ENCODE measurements around the gene GADD45B. TPM values are rescaled to one million over a fixed set of nuclear protein-coding genes. Genes with fewer than 3 reads are reported as not detected.

Gene GADD45B
- total and polyA plus RNA-seq, 4 experiments from 2014 or later, result 44.9 to 94.4 (median 88.3) TPM

GRCh38 chr19:2523630-2524311 lies 47.8 kb downstream of the GADD45B start:
- CTCF ChIA-PET (ENCODE audit: partially characterized antibody), result no interaction called here
- POLR2A ChIA-PET (ENCODE audit: partially characterized antibody), result interaction anchor here (1.7 kb wide), 1 partner anchor 47 kb away, joined by 3 read pairs; the partner anchor contains the start of gene GADD45B

GRCh38 chr19:2524361-2524839 lies 48.5 kb downstream of the GADD45B start:
- no peak overlapping the region for H3K4me3 Mint-ChIP-seq
- Histone ChIP-seq H3K27me3 (ENCODE audit: insufficient read depth, low read length) (no peaks in the 10 kb centered on the region), H3K9me3 (ENCODE audit: control insufficient read depth in 1 of 2, low read length in 2 of 2) (no peaks in the 10 kb centered on the region), H3K4me3 (ENCODE audit: low read length in 2 of 2) (no peak overlapping the region), H3K36me3 (ENCODE audit: insufficient read depth, low read length) (no peaks in the 10 kb centered on the region), H3K4me1 (ENCODE audit: insufficient read depth, low read length) (no peaks in the 10 kb centered on the region), H3K27ac (ENCODE audit: low read depth, low read length) (no peak overlapping the region)
- no peaks in the 10 kb centered on the region for H3K36me3 Mint-ChIP-seq
- no peak for DNase-seq
- no peaks in the 10 kb centered on the region for H3K4me1 Mint-ChIP-seq
- peak overlapping the region in 1 of 7 donors; percentile 64 for H3K27ac Mint-ChIP-seq
- H3K27me3 Mint-ChIP-seq, result no peaks in the 10 kb centered on the region
- peaks cover 0 to 1% (median 0%) of the 10 kb centered on the region in 8 donors for H3K9me3 Mint-ChIP-seq
- ChIA-PET CTCF (ENCODE audit: partially characterized antibody) (no interaction called here), POLR2A (ENCODE audit: partially characterized antibody) (interaction anchor here (1.7 kb wide), 1 partner anchor 48 kb away, joined by 3 read pairs; the partner anchor contains the start of gene GADD45B)
- intact Hi-C loops (cut with micrococcal nuclease), result no loop called here

More at GRCh38 chr19:2523630-2524311, 47.8 kb downstream of the GADD45B start:
- no peak overlapping the region for H3K27ac ChIP-seq (ENCODE audit: low read depth, low read length)
- H3K27me3 ChIP-seq (ENCODE audit: insufficient read depth, low read length), result no peaks in the 10 kb centered on the region
- Mint-ChIP-seq H3K4me3 (no peak overlapping the region), H3K9me3 (peaks cover 0 to 1% (median 0%) of the 10 kb centered on the region in 8 donors), H3K36me3 (no peaks in the 10 kb centered on the region), H3K27ac (no peak overlapping the region), H3K27me3 (no peaks in the 10 kb centered on the region), H3K4me1 (no peaks in the 10 kb centered on the region)
- no peaks in the 10 kb centered on the region for H3K36me3 ChIP-seq (ENCODE audit: insufficient read depth, low read length)
- no peaks in the 10 kb centered on the region for H3K9me3 ChIP-seq (ENCODE audit: control insufficient read depth in 1 of 2, low read length in 2 of 2)
- DNase-seq, result no peak
- H3K4me3 ChIP-seq (ENCODE audit: low read length in 2 of 2), result no peak overlapping the region
- intact Hi-C loops (cut with micrococcal nuclease), result no loop called here
- no peaks in the 10 kb centered on the region for H3K4me1 ChIP-seq (ENCODE audit: insufficient read depth, low read length)

DNA sequence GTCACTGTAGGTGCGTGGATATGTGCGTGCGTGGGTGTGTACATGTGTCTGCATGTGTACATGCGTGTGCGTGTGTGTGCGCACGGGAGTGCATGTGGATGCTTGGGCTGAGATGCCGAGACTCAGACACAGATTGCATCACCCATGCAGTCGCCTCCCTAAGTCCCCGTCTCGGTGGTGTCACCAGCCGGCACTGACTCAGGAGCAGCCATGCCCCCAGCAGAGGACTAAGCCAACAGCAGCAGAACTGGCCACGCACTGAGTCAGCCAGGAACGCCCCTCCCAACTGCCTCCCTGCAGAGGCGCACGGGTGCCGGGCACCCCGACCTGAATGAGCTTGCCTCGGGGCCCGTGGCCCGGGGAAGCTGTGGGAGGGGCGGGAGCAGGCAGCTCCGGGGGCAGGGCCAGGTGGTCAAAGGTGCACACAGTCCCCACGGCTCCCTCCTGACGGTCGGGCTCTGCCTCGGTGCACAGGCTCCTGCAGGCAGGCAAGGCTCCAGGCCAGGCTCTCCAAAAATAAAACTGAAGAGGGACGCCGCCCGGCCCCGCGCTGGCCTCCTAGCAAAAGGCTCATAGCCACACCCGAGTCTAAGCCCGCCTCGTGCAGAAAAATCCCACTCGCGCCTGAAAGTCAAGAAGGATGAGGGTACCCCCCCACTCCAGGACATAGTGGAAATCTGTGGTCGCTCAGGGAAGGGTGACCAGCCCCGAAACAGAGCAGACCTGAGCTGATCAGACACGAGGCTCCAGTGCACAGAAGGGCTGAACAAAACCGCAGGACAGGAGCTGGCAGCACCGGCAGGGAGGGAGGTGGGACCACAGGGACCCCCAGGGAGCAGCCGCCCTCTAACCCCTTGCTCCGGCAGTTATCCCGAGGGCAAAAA lies 49.2 kb downstream of the GADD45B start:
- Mint-ChIP-seq H3K4me1 (no peaks in the 10 kb centered on the region), H3K27ac (no peak overlapping the region), H3K36me3 (no peaks in the 10 kb centered on the region), H3K4me3 (no peak overlapping the region), H3K9me3 (peaks cover 0 to 1% (median 0%) of the 10 kb centered on the region in 8 donors), H3K27me3 (no peaks in the 10 kb centered on the region)
- Histone ChIP-seq H3K4me3 (ENCODE audit: low read length in 2 of 2) (no peak overlapping the region), H3K36me3 (ENCODE audit: insufficient read depth, low read length) (no peaks in the 10 kb centered on the region), H3K27ac (ENCODE audit: low read depth, low read length) (no peak overlapping the region), H3K27me3 (ENCODE audit: insufficient read depth, low read length) (no peaks in the 10 kb centered on the region), H3K4me1 (ENCODE audit: insufficient read depth, low read length) (no peaks in the 10 kb centered on the region), H3K9me3 (ENCODE audit: control insufficient read depth in 1 of 2, low read length in 2 of 2) (no peaks in the 10 kb centered on the region)
- no peak for DNase-seq
- CTCF ChIA-PET (ENCODE audit: partially characterized antibody), result no interaction called here
- intact Hi-C loops (cut with micrococcal nuclease), result no loop called here
- POLR2A ChIA-PET (ENCODE audit: partially characterized antibody), result no interaction called here

DNA sequence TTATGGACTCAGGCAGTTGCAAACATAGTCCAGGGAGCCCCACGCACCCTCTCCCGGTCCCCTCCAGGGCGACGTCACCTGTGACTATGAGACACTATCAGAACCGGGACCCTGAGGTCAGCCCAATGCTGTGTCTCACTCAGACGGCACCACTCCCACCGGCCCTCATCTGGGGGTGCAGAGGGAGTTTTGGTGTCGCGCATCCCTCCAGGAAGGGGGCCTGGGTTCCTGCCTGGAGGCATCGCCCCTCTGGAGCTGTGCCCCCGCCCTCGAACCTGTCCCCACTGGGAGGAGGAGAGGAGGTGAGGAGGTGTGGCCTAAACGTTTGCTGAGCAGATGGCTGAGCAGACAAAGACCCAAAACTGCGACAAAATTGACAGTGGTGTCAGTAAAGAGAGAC lies 51.2 kb downstream of the GADD45B start:
- CTCF ChIA-PET (ENCODE audit: partially characterized antibody), result no interaction called here
- H3K36me3 ChIP-seq (ENCODE audit: insufficient read depth, low read length), result no peaks in the 10 kb centered on the region
- H3K27me3 ChIP-seq (ENCODE audit: insufficient read depth, low read length), result no peaks in the 10 kb centered on the region
- no peaks in the 10 kb centered on the region for H3K9me3 ChIP-seq (ENCODE audit: control insufficient read depth in 1 of 2, low read length in 2 of 2)
- Mint-ChIP-seq H3K4me1 (peaks cover 0 to 2% (median 0%) of the 10 kb centered on the region in 4 donors), H3K27ac (no peak overlapping the region), H3K4me3 (no peak overlapping the region), H3K9me3 (peaks cover 0 to 2% (median 0%) of the 10 kb centered on the region in 8 donors), H3K36me3 (no peaks in the 10 kb centered on the region), H3K27me3 (no peaks in the 10 kb centered on the region)
- intact Hi-C loops (cut with micrococcal nuclease), result no loop called here
- no peak for DNase-seq
- H3K27ac ChIP-seq (ENCODE audit: low read depth, low read length), result no peak overlapping the region
- POLR2A ChIA-PET (ENCODE audit: partially characterized antibody), result no interaction called here
- H3K4me3 ChIP-seq (ENCODE audit: low read length in 2 of 2), result no peak overlapping the region
- H3K4me1 ChIP-seq (ENCODE audit: insufficient read depth, low read length), result no peaks in the 10 kb centered on the region

DNA sequence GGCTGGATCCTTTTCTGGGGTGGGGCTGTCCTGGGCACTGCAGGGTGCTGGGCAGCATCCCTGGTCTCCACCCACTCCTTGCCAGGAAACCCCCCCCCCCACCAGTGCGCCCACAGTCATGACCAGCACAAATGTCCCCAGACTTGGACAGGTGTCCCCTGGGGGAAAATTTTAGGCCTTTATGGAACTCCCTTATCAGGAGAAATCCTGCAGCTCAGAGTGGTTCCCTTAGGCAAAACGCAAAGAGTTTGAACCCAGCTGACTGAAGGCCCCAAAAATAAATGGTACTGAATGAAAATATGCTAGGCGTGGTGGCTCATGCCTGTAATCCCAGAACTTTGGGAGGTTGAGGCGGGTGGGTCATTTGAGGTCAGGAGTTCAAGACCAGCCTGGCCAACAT lies 51.8 kb downstream of the GADD45B start:
- CTCF ChIA-PET (ENCODE audit: partially characterized antibody), result no interaction called here

More for the DNA sequence above, 51.8 kb downstream of the GADD45B start:
- intact Hi-C loops (cut with micrococcal nuclease), result no loop called here
- Mint-ChIP-seq H3K9me3 (peaks cover 0 to 3% (median 0%) of the 10 kb centered on the region in 8 donors), H3K4me1 (peaks cover 0 to 5% (median 0%) of the 10 kb centered on the region in 4 donors), H3K27me3 (no peaks in the 10 kb centered on the region), H3K27ac (no peak overlapping the region), H3K4me3 (no peak overlapping the region), H3K36me3 (no peaks in the 10 kb centered on the region)
- Histone ChIP-seq H3K36me3 (ENCODE audit: insufficient read depth, low read length) (no peaks in the 10 kb centered on the region), H3K27me3 (ENCODE audit: insufficient read depth, low read length) (no peaks in the 10 kb centered on the region), H3K4me3 (ENCODE audit: low read length in 2 of 2) (no peak overlapping the region), H3K9me3 (ENCODE audit: control insufficient read depth in 1 of 2, low read length in 2 of 2) (no peaks in the 10 kb centered on the region), H3K4me1 (ENCODE audit: insufficient read depth, low read length) (no peaks in the 10 kb centered on the region), H3K27ac (ENCODE audit: low read depth, low read length) (no peak overlapping the region)
- POLR2A ChIA-PET (ENCODE audit: partially characterized antibody), result no interaction called here
- DNase-seq, result no peak

Small RNA genes within 50 kb of the gene (microRNA-seq; reads per million reads assigned to microRNA genes)
- gene MIR7108 (ENCODE audit: borderline microRNAs expressed, borderline number of aligned reads, borderline replicate concordance), result not detected

Other genes with a start within 250 kb of the GADD45B start
- gene PLEKHJ1, start 239.8 kb upstream of the GADD45B start, total RNA-seq, result 10 to 100 TPM; 64.9 to 65.3 TPM
- gene PLEKHJ1, start 239.8 kb upstream of the GADD45B start, polyA plus RNA-seq, result 100 to 1,000 TPM; 105 to 119 TPM
- 100 to 1,000 TPM; 140 to 141 TPM for gene SF3A2, start 239.3 kb upstream of the GADD45B start, total RNA-seq
- 10 to 100 TPM in 1 of 2 donors, 1 to 10 TPM in 1; 8.3 to 37.8 TPM for gene SF3A2, start 239.3 kb upstream of the GADD45B start, polyA plus RNA-seq
- 10 to 100 TPM in 1 of 2 experiments, 1 to 10 TPM in 1; 7.5 to 12.7 TPM for gene AMH, start 226.8 kb upstream of the GADD45B start, total RNA-seq
- gene AMH, start 226.8 kb upstream of the GADD45B start, polyA plus RNA-seq, result not detected
- gene JSRP1, start 219.7 kb upstream of the GADD45B start, total RNA-seq, result 1 to 10 TPM; 1.3 to 1.5 TPM
- 1 to 10 TPM; 1.1 to 1.7 TPM for gene JSRP1, start 219.7 kb upstream of the GADD45B start, polyA plus RNA-seq
- under 1 TPM in 1 of 2 experiments, not detected in 1; 0.11 TPM for gene PEAK3, start 194.0 kb upstream of the GADD45B start, total RNA-seq
- gene PEAK3, start 194.0 kb upstream of the GADD45B start, polyA plus RNA-seq, result under 1 TPM; 0.07 TPM
- gene LINGO3, start 168.0 kb upstream of the GADD45B start, total RNA-seq, result under 1 TPM; 0.73 to 0.75 TPM
- gene LINGO3, start 168.0 kb upstream of the GADD45B start, polyA plus RNA-seq, result 1 to 10 TPM in 1 of 2 donors, under 1 TPM in 1; 0.46 to 7.1 TPM
- 100 to 1,000 TPM; 107 to 108 TPM for gene LSM7, start 147.5 kb upstream of the GADD45B start, total RNA-seq
- gene LSM7, start 147.5 kb upstream of the GADD45B start, polyA plus RNA-seq, result 100 to 1,000 TPM; 165 to 171 TPM
- gene SPPL2B, start 147.4 kb upstream of the GADD45B start, total RNA-seq, result 10 to 100 TPM; 76.8 to 82.8 TPM
- 1 to 10 TPM; 6.2 to 9.4 TPM for gene SPPL2B, start 147.4 kb upstream of the GADD45B start, polyA plus RNA-seq
- not detected for gene TMPRSS9, start 115.9 kb upstream of the GADD45B start, total RNA-seq
- gene TMPRSS9, start 115.9 kb upstream of the GADD45B start, polyA plus RNA-seq, result not detected
- gene TIMM13, start 48.5 kb upstream of the GADD45B start, total RNA-seq, result 10 to 100 TPM; 30.6 to 31.6 TPM
- 10 to 100 TPM; 65.9 to 76.4 TPM for gene TIMM13, start 48.5 kb upstream of the GADD45B start, polyA plus RNA-seq
- gene LMNB2, start 19.2 kb upstream of the GADD45B start, total RNA-seq, result 10 to 100 TPM; 19.8 to 19.9 TPM
- 10 to 100 TPM in 1 of 2 donors, 1 to 10 TPM in 1; 3.8 to 10.8 TPM for gene LMNB2, start 19.2 kb upstream of the GADD45B start, polyA plus RNA-seq
- 1 to 10 TPM; 4.1 to 4.2 TPM for gene GNG7, start 226.6 kb downstream of the GADD45B start, total RNA-seq
- gene GNG7, start 226.6 kb downstream of the GADD45B start, polyA plus RNA-seq, result 1 to 10 TPM; 1.9 to 2.2 TPM
- not detected for gene DIRAS1, start 245.2 kb downstream of the GADD45B start, total RNA-seq
- gene DIRAS1, start 245.2 kb downstream of the GADD45B start, polyA plus RNA-seq, result not detected

Measured in CD4-positive, alpha-beta memory T cell (primary cell).